A549 treated with ZK216348 at 1 μM for 4 hours (cell line): ENCODE measurements around the gene THOC2. TPM values are rescaled to one million over a fixed set of nuclear protein-coding genes. Genes with fewer than 3 reads are reported as not detected.

Source experiments
- total RNA-seq: library from RNA; stranded (reverse); fragments of 200-300 nt; extraction: Qiagen RNA extraction; gene quantifications from 5 replicates; pipeline ENCODE4 v1.2.3, GENCODE V29; 2022; ENCODE audit warnings: low read depth

Gene THOC2, protein sequence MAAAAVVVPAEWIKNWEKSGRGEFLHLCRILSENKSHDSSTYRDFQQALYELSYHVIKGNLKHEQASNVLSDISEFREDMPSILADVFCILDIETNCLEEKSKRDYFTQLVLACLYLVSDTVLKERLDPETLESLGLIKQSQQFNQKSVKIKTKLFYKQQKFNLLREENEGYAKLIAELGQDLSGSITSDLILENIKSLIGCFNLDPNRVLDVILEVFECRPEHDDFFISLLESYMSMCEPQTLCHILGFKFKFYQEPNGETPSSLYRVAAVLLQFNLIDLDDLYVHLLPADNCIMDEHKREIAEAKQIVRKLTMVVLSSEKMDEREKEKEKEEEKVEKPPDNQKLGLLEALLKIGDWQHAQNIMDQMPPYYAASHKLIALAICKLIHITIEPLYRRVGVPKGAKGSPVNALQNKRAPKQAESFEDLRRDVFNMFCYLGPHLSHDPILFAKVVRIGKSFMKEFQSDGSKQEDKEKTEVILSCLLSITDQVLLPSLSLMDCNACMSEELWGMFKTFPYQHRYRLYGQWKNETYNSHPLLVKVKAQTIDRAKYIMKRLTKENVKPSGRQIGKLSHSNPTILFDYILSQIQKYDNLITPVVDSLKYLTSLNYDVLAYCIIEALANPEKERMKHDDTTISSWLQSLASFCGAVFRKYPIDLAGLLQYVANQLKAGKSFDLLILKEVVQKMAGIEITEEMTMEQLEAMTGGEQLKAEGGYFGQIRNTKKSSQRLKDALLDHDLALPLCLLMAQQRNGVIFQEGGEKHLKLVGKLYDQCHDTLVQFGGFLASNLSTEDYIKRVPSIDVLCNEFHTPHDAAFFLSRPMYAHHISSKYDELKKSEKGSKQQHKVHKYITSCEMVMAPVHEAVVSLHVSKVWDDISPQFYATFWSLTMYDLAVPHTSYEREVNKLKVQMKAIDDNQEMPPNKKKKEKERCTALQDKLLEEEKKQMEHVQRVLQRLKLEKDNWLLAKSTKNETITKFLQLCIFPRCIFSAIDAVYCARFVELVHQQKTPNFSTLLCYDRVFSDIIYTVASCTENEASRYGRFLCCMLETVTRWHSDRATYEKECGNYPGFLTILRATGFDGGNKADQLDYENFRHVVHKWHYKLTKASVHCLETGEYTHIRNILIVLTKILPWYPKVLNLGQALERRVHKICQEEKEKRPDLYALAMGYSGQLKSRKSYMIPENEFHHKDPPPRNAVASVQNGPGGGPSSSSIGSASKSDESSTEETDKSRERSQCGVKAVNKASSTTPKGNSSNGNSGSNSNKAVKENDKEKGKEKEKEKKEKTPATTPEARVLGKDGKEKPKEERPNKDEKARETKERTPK (N-terminal part only)
- total RNA-seq, result 34.6 to 62.0 TPM (median 39.3 TPM) in 5 replicates

DNA sequence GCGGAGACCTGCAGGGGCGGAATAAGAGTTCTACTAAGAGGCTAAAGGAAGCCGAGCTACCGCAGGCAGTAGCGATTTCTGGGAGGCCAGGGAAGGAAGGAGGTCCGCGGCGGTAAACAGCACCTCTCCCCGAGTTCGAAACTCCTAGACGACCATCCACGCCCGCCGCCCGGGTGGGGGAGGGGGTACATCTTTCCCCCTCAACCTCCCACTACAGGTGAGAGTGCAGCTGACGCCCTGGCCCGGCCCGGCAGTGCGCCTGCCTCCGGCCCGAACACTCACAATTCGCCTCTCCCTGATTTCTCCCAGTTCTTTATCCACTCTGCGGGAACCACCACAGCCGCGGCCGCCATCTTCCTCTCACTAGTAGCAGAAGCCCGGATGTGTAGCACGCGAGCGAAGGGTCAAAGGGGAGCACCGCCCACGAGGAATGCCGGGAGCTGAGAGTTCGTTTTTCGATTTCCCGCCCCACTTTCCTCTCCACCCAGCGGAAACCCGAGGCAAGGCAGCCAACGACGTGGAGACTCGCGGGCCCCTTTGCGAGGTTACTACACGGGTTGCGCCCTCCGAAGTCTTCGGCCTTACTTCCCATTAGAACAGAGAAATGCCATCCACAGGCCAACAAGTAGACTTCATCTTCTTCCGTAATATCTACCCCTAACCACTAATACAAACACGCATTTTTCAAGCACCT lies at the start of gene THOC2:
Gene THOC2, minus strand, starts transcription at position 383 of the 694 bp plus-strand sequence. Its CDS starts 30 bp downstream, at position 353.

Other genes with a start within 250 kb of the THOC2 start
- gene XIAP, start 127.0 kb upstream of the THOC2 start, total RNA-seq, result 18.9 to 35.9 TPM (median 31.8 TPM) in 5 replicates
- gene STAG2, start 228.7 kb upstream of the THOC2 start, total RNA-seq, result 24.2 to 41.4 TPM (median 34.7 TPM) in 5 replicates